OCI-LY1 (cell line): ENCODE data around the gene ZFP14.

Experiments
- H2AFZ ChIP-seq: fragments of 200-600 bp; sonication (generic), shearing (Covaris generic); 2 replicates; pipeline ENCODE4 v1.6.0; 2014; ENCODE audit warnings: antibody characterized with exemption, mild to moderate bottlenecking, low read length
- H3F3A ChIP-seq: fragments of 200-600 bp; sonication (generic), shearing (Covaris generic); 2 replicates; pipeline ENCODE4 v1.6.0; 2014; ENCODE audit warnings: mild to moderate bottlenecking, antibody characterized with exemption, low read length, moderate library complexity; ENCODE audit not compliant: insufficient read depth
- H3K27ac ChIP-seq: fragments of 200-600 bp; sonication (generic); 2 replicates; pipeline ENCODE4 v1.5.1; 2014; ENCODE audit warnings: low read length, mixed run types, mild to moderate bottlenecking, low read depth; ENCODE audit not compliant: poor library complexity, severe bottlenecking
- H3K27me3 ChIP-seq: fragments of 200-600 bp; sonication (generic); 2 replicates; pipeline ENCODE4 v1.6.0; 2014; ENCODE audit warnings: antibody characterized with exemption, mild to moderate bottlenecking, low read length, moderate library complexity; ENCODE audit not compliant: insufficient read depth
- H3K36me3 ChIP-seq: fragments of 200-600 bp; sonication (generic); 2 replicates; pipeline ENCODE4 v1.6.1; 2014; ENCODE audit warnings: mild to moderate bottlenecking, antibody characterized with exemption, low read length, moderate library complexity, mixed read lengths; ENCODE audit not compliant: insufficient read depth
- H3K4me1 ChIP-seq: fragments of 200-600 bp; sonication (generic); 2 replicates; pipeline ENCODE4 v1.5.1; 2014; ENCODE audit warnings: mild to moderate bottlenecking, low read length, moderate library complexity; ENCODE audit not compliant: insufficient read depth, severe bottlenecking
- H3K4me2 ChIP-seq: fragments of 200-600 bp; sonication (generic), shearing (Covaris generic); 2 replicates; pipeline ENCODE4 v1.6.1; 2014; ENCODE audit warnings: low read length
- H3K4me3 ChIP-seq: fragments of 200-600 bp; sonication (generic); 2 replicates; pipeline ENCODE4 v1.5.1; 2014; ENCODE audit warnings: low read length, low read depth, mild to moderate bottlenecking, mixed read lengths; ENCODE audit not compliant: poor library complexity, severe bottlenecking
- H3K79me2 ChIP-seq: fragments of 200-600 bp; shearing (Covaris generic); 2 replicates; pipeline ENCODE4 v1.6.1; 2016; ENCODE audit warnings: mixed run types, low read length, mixed read lengths; ENCODE audit not compliant: insufficient read depth
- H3K9ac ChIP-seq: fragments of 200-600 bp; sonication (generic), shearing (Covaris generic); 2 replicates; pipeline ENCODE4 v1.6.1; 2014; ENCODE audit warnings: mild to moderate bottlenecking, low read length, mixed read lengths
- H3K9me2 ChIP-seq: fragments of 200-600 bp; sonication (generic), shearing (Covaris generic); 2 replicates; pipeline ENCODE4 v1.6.1; 2014; ENCODE audit warnings: low read depth, mild to moderate bottlenecking, low read length, mixed read lengths
- H3K9me3 ChIP-seq: fragments of 200-600 bp; shearing (Covaris generic); 2 replicates; pipeline ENCODE4 v1.6.1; 2014; ENCODE audit warnings: low read length, mixed read lengths
- H4K20me1 ChIP-seq: fragments of 200-600 bp; sonication (generic), shearing (Covaris generic); 2 replicates; pipeline ENCODE4 v1.6.0; 2016; ENCODE audit warnings: mild to moderate bottlenecking, low read length; ENCODE audit not compliant: insufficient read depth
- EZH2 ChIP-seq: fragments of 200-600 bp; sonication (generic), shearing (Covaris generic); IDR thresholded peaks from 2 replicates; pipeline ENCODE4 v1.8.0; 2017; ENCODE audit warnings: borderline replicate concordance, mixed run types, mild to moderate bottlenecking, antibody characterized with exemption, low read length, moderate library complexity, mixed read lengths
- TF ChIP-seq, protein P1 (sequence below): fragments of 200-600 bp; sonication (generic), shearing (Covaris generic); IDR thresholded peaks from 2 replicates; pipeline ENCODE4 v1.5.1; 2017; ENCODE audit warnings: mild to moderate bottlenecking, antibody characterized with exemption, low read length, moderate library complexity, mixed read lengths

Gene ZFP14

DNA sequence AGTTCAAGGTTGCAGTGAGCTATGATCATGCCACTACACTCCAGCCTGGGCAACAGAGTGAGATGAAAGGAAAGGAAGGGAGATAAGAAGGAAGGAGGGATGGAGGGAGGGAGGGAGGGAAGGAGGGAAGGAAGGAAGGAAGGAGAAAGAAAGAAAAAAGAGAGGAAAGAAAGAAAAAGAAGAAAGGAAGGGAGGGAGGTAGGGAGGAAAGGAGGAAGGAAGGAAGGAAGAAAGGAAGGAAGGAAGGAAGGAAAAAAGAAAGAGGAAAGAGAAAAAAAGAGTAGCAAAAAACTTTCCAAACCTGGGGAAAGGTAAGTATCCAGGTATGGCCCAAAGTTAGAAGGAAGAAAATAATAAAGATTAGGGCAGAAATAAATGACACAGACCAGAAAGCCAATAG is 7.1 kb downstream of the ZFP14 start:
- H4K20me1 ChIP-seq = no peaks in the 10 kb centered on the region
- no peak for TF ChIP-seq EZH2
- TF ChIP-seq, protein P1, sequence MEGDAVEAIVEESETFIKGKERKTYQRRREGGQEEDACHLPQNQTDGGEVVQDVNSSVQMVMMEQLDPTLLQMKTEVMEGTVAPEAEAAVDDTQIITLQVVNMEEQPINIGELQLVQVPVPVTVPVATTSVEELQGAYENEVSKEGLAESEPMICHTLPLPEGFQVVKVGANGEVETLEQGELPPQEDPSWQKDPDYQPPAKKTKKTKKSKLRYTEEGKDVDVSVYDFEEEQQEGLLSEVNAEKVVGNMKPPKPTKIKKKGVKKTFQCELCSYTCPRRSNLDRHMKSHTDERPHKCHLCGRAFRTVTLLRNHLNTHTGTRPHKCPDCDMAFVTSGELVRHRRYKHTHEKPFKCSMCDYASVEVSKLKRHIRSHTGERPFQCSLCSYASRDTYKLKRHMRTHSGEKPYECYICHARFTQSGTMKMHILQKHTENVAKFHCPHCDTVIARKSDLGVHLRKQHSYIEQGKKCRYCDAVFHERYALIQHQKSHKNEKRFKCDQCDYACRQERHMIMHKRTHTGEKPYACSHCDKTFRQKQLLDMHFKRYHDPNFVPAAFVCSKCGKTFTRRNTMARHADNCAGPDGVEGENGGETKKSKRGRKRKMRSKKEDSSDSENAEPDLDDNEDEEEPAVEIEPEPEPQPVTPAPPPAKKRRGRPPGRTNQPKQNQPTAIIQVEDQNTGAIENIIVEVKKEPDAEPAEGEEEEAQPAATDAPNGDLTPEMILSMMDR = no peak
- H3K4me3 ChIP-seq = no peak overlapping the region
- H3K36me3 ChIP-seq = peaks cover 10% of the 10 kb centered on the region
- H3K27me3 ChIP-seq = no peaks in the 10 kb centered on the region
- peaks cover 4% of the 10 kb centered on the region; the same call in 1 of the 2 replicates for H3K9me3 ChIP-seq
- no peaks in the 10 kb centered on the region for H3K79me2 ChIP-seq
- no peak overlapping the region for H3K4me2 ChIP-seq
- no peak overlapping the region for H3K9ac ChIP-seq
- H2AFZ ChIP-seq = no peak overlapping the region
- H3K27ac ChIP-seq = no peak overlapping the region
- no peaks in the 10 kb centered on the region for H3K4me1 ChIP-seq
- H3F3A ChIP-seq = no peaks in the 10 kb centered on the region
- no peaks in the 10 kb centered on the region for H3K9me2 ChIP-seq

DNA sequence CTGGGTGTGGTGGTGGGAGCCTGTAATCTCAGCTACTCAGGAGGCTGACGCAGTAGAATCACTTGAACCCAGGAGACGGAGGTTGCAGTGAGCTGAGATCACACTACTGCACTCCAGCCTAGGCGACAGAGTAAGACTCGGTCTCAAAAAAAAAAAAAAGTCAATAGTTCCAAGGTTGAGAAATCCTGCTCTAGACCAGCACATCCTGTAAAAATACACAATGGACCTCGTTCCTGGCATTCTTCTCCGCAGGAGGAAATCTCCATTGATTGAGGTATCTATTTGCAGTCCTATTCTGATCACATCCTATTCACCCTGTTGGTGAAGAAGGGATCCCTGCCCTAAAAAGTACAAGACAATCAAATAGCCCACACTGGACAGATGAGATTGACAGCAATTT is 15.2 kb downstream of the ZFP14 start:
- no peaks in the 10 kb centered on the region for H3K27me3 ChIP-seq
- H4K20me1 ChIP-seq = no peaks in the 10 kb centered on the region
- 0 out of 2 replicates have a peak, but pooled peaks cover 3% of the 10 kb centered on the region for H3F3A ChIP-seq
- H3K36me3 ChIP-seq = peaks cover 65% of the 10 kb centered on the region
- H3K9me2 ChIP-seq = no peaks in the 10 kb centered on the region
- TF ChIP-seq, protein P1 = no peak
- no peak for TF ChIP-seq EZH2
- H3K4me3 ChIP-seq = no peak overlapping the region
- no peaks in the 10 kb centered on the region for H3K4me1 ChIP-seq
- no peak overlapping the region for H2AFZ ChIP-seq
- H3K9me3 ChIP-seq = peaks cover 3% of the 10 kb centered on the region; the same call in 1 of the 2 replicates
- no peak overlapping the region for H3K4me2 ChIP-seq
- H3K9ac ChIP-seq = no peak overlapping the region
- no peak overlapping the region for H3K27ac ChIP-seq
- no peaks in the 10 kb centered on the region for H3K79me2 ChIP-seq

GRCh38 chr19:36340786-36341372 is 38.1 kb downstream of the ZFP14 start:
- no peak overlapping the region for H2AFZ ChIP-seq
- no peaks in the 10 kb centered on the region for H4K20me1 ChIP-seq
- no peak overlapping the region for H3K4me3 ChIP-seq
- peaks cover 11% of the 10 kb centered on the region for H3K36me3 ChIP-seq
- no peak overlapping the region for H3K9ac ChIP-seq
- no peaks in the 10 kb centered on the region for H3K9me2 ChIP-seq
- no peaks in the 10 kb centered on the region for H3K27me3 ChIP-seq
- no peaks in the 10 kb centered on the region for H3K79me2 ChIP-seq
- H3K9me3 ChIP-seq = peaks cover 37% of the 10 kb centered on the region
- no peaks in the 10 kb centered on the region for H3K4me1 ChIP-seq
- H3K27ac ChIP-seq = no peak overlapping the region
- no peak overlapping the region for H3K4me2 ChIP-seq
- no peak for TF ChIP-seq EZH2
- TF ChIP-seq, protein P1 = no peak
- H3F3A ChIP-seq = no peaks in the 10 kb centered on the region
